PC-3 (cell line): ENCODE measurements around the gene GNAI1. TPM values are rescaled to one million over a fixed set of nuclear protein-coding genes. Genes with fewer than 3 reads are reported as not detected.

Experiments used
- ATAC-seq: fragments of 200-7000 bp; cut with Tn5 transposase; 2 replicates; pipeline ENCODE4 v1.9.1; 2020; ENCODE audit warnings: mild to moderate bottlenecking, moderate library complexity
- BruUV-seq: library from RNA; stranded (reverse); fragments of 400-500 nt; replicated peaks from 2 replicates; lab custom pipeline; 2021; lab: Mats Ljungman, UMichigan
- CTCF ChIA-PET: fragments of 300-600 bp; sonication (Branson Sonifier 250); formaldehyde crosslinking; loops from one replicate; lab custom pipeline; 2022; ENCODE audit warnings: antibody characterized with exemption; lab: Charles Lee
- POLR2A ChIA-PET: fragments of 300-600 bp; sonication (Branson Sonifier 250); formaldehyde crosslinking; loops from one replicate; lab custom pipeline; 2022; ENCODE audit warnings: antibody characterized with exemption; ENCODE audit not compliant: unreplicated experiment; lab: Charles Lee
- DNase-seq: peaks from one replicate; pipeline ENCODE4 v3.0.0-alpha.2; 2015
- H2AFZ ChIP-seq: fragments of 300-600 bp; sonication (generic); 2 replicates; pipeline ENCODE4 v1.6.0; 2016; ENCODE audit warnings: antibody characterized with exemption, low read length
- H3F3A ChIP-seq: fragments of 300-600 bp; sonication (generic); one replicate; pipeline ENCODE4 v1.6.0; 2017; ENCODE audit warnings: antibody characterized with exemption, low read length, control low read depth, mild to moderate bottlenecking; ENCODE audit not compliant: unreplicated experiment
- H3K27ac ChIP-seq: fragments of 300-600 bp; sonication (generic); 2 replicates; pipeline ENCODE4 v1.5.1; 2016; ENCODE audit warnings: mild to moderate bottlenecking, low read length
- H3K27me3 ChIP-seq: fragments of 300-600 bp; sonication (generic); 2 replicates; pipeline ENCODE4 v1.6.1; 2016; ENCODE audit warnings: low read length, mixed read lengths
- H3K36me3 ChIP-seq: fragments of 300-600 bp; sonication (generic); 2 replicates; pipeline ENCODE4 v1.6.1; 2016; ENCODE audit warnings: low read depth, mixed run types, low read length, mixed read lengths
- H3K4me1 ChIP-seq: fragments of 300-600 bp; sonication (generic); 2 replicates; pipeline ENCODE4 v1.5.1; 2016; ENCODE audit warnings: low read length; ENCODE audit not compliant: insufficient read depth
- H3K4me2 ChIP-seq: fragments of 300-600 bp; sonication (generic); 2 replicates; pipeline ENCODE4 v1.6.0; 2016; ENCODE audit warnings: low read length
- H3K4me3 ChIP-seq: fragments of 300-600 bp; sonication (generic); 2 replicates; pipeline ENCODE4 v1.5.1; 2016; ENCODE audit warnings: mild to moderate bottlenecking, low read length, mixed read lengths
- H3K79me2 ChIP-seq: fragments of 300-600 bp; sonication (generic); 2 replicates; pipeline ENCODE4 v1.6.1; 2017; ENCODE audit warnings: low read length, mixed read lengths
- H3K9ac ChIP-seq: fragments of 300-600 bp; sonication (generic); 2 replicates; pipeline ENCODE4 v1.6.0; 2016; ENCODE audit warnings: mild to moderate bottlenecking, low read length
- H3K9me2 ChIP-seq: fragments of 300-600 bp; sonication (generic); replicated peaks from 2 replicates; pipeline ENCODE4 v1.6.1; 2016; ENCODE audit warnings: mixed run types, low read length, mixed read lengths
- H3K9me3 ChIP-seq: fragments of 300-600 bp; sonication (generic); 2 replicates; pipeline ENCODE4 v1.6.1; 2016; ENCODE audit warnings: low read length, mixed read lengths
- H4K20me1 ChIP-seq: fragments of 300-600 bp; sonication (generic); 2 replicates; pipeline ENCODE4 v1.6.1; 2016; ENCODE audit warnings: low read length, mixed read lengths
- CTCF ChIP-seq: fragments of 300-600 bp; sonication (generic); conservative IDR thresholded peaks from 2 replicates; pipeline ENCODE4 v1.5.1; 2017; ENCODE audit warnings: antibody characterized with exemption, low read depth, mild to moderate bottlenecking, low read length
- EZH2 ChIP-seq: fragments of 300-600 bp; sonication (generic); IDR thresholded peaks from one replicate; pipeline ENCODE4 v1.6.1; 2017; ENCODE audit warnings: antibody characterized with exemption, mild to moderate bottlenecking, low read length; ENCODE audit not compliant: unreplicated experiment
- EZH2phosphoT487 ChIP-seq: fragments of 300-600 bp; sonication (generic); IDR thresholded peaks from 2 replicates; pipeline ENCODE4 v1.6.1; 2018; ENCODE audit warnings: mild to moderate bottlenecking, antibody characterized with exemption, low read length, borderline replicate concordance
- intact Hi-C: fragments of 100-400 bp; cut with micrococcal nuclease; formaldehyde crosslinking; loops from 2 replicates; pipeline ENCODE4 v1.9.0; 2023
- total RNA-seq: library from RNA; depleted of rRNA; stranded (reverse); fragments of >200 nt; gene quantifications from 2 replicates; pipeline ENCODE4 v1.2.3, GENCODE V29; 2014

Gene GNAI1
- total RNA-seq, 1 experiment from 2014 or later = 16.9 TPM

GRCh38 chr7:80132594-80132993, 2.0 kb upstream of the GNAI1 start:
- Histone ChIP-seq H3K27ac (no peak overlapping the region), H3K4me3 (no peak overlapping the region), H3K9me2 (no peaks in the 10 kb centered on the region), H4K20me1 (0 out of 2 replicates have a peak, but pooled peaks cover under 1% of the 10 kb centered on the region), H3K4me2 (no peak overlapping the region), H3F3A (no peaks in the 10 kb centered on the region), H3K79me2 (peaks cover 23% of the 10 kb centered on the region), H3K36me3 (no peaks in the 10 kb centered on the region), H3K4me1 (peaks cover 11% of the 10 kb centered on the region), H2AFZ (no peak overlapping the region), H3K27me3 (no peaks in the 10 kb centered on the region), H3K9ac (no peak overlapping the region), H3K9me3 (no peaks in the 10 kb centered on the region)
- TF ChIP-seq EZH2 (no peak), CTCF (no peak), EZH2phosphoT487 (no peak)
- no TSS peak for BruUV-seq
- intact Hi-C loops = loop anchor here (2.0 to 10.0 kb wide), 2 partner anchors 72 to 532 kb away; no protein-coding TSS in a partner anchor
- ChIA-PET CTCF (no interaction called here), POLR2A (no interaction called here)
- no peak for DNase-seq
- no peak for ATAC-seq

GRCh38 chr7:80133361-80134114, 1.1 kb upstream of the GNAI1 start:
- intact Hi-C loops = loop anchor here (1.0 to 10.0 kb wide), 4 partner anchors 35 to 531 kb away; no protein-coding TSS in a partner anchor
- POLR2A ChIA-PET = no interaction called here
- CTCF ChIA-PET = interaction anchor here (0.6 to 2.8 kb wide), 13 partner anchors 12 to 1870 kb away, joined by 3 to 18 read pairs (median 3); no protein-coding TSS in a partner anchor

More at GRCh38 chr7:80133361-80134114, 1.1 kb upstream of the GNAI1 start:
- 0 out of 2 replicates have a peak, but pooled peaks cover 4% of the 10 kb centered on the region for H4K20me1 ChIP-seq
- no TSS peak for BruUV-seq
- peak overlapping the region; percentile 64 for H2AFZ ChIP-seq
- TF ChIP-seq EZH2 (no peak), EZH2phosphoT487 (no peak), CTCF (peak; percentile 39)
- H3K4me3 ChIP-seq = peak overlapping the region; percentile 99
- H3F3A ChIP-seq = no peaks in the 10 kb centered on the region
- H3K27me3 ChIP-seq = no peaks in the 10 kb centered on the region
- no peaks in the 10 kb centered on the region for H3K36me3 ChIP-seq
- peak overlapping the region; percentile 15; the same call in 1 of the 2 replicates for H3K27ac ChIP-seq
- H3K79me2 ChIP-seq = peaks cover 31% of the 10 kb centered on the region
- no peaks in the 10 kb centered on the region for H3K9me3 ChIP-seq
- ATAC-seq (no peak), DNase-seq (peak; percentile 41)
- peak overlapping the region; percentile 65 for H3K4me2 ChIP-seq
- H3K9ac ChIP-seq = no peak overlapping the region
- H3K4me1 ChIP-seq = peaks cover 11% of the 10 kb centered on the region
- H3K9me2 ChIP-seq = no peaks in the 10 kb centered on the region
